Tibial nerve (tissue), 4 donors: ENCODE data around the gene MYH11. TPM values are rescaled to one million over a fixed set of nuclear protein-coding genes. Genes with fewer than 3 reads are reported as not detected.
"Not testable (repeated sequence)": the region's sequence is repeated elsewhere in the genome, so short reads cannot be mapped to it uniquely, and the experiment has no call there.

Experiments used
- DNase-seq, 2 donors: peaks; one replicate each; pipeline ENCODE4 v3.0.0-alpha.2; 2019; ENCODE audit warnings: low spot score in 2 of 2
- H3K27ac ChIP-seq, 4 donors: fragments of 200-600 bp; sonication (generic) in 3 of 4; one replicate each; pipeline ENCODE4 v1.5.1; 2017 to 2019; ENCODE audit warnings: mild to moderate bottlenecking in 1 of 4
- H3K27me3 ChIP-seq, 2 donors: fragments of 200-600 bp; sonication (generic) in 1 of 2; one replicate each; pipeline versions ENCODE4 v1.5.1 to v1.6.0; 2017 to 2019
- H3K36me3 ChIP-seq, 3 donors: fragments of 200-600 bp; sonication (generic); one replicate each; pipeline ENCODE4 v1.5.1; 2018 to 2019
- H3K4me1 ChIP-seq, 4 donors: fragments of 200-600 bp; sonication (generic) in 3 of 4; one replicate each; pipeline ENCODE4 v1.5.1; 2017 to 2019
- H3K4me3 ChIP-seq, 4 donors: fragments of 200-600 bp; sonication (generic) in 3 of 4; one replicate each; pipeline ENCODE4 v1.5.1; 2017 to 2019; ENCODE audit warnings: mild to moderate bottlenecking in 1 of 4, moderate library complexity in 1 of 4
- H3K9me3 ChIP-seq, 4 donors: fragments of 200-600 bp; sonication (generic) in 3 of 4; one replicate each; pipeline ENCODE4 v1.5.1; 2017 to 2019
- EP300 ChIP-seq, 2 donors: sonication (generic); formaldehyde crosslinking; IDR thresholded peaks; one replicate each; pipeline ENCODE4 v1.6.1; 2017; ENCODE audit warnings: antibody characterized with exemption in 2 of 2, mild to moderate bottlenecking in 1 of 2
- POLR2A ChIP-seq, 2 donors: fragments of 450-650 bp; IDR thresholded peaks; one replicate each; pipeline ENCODE4 v1.6.1; 2017; ENCODE audit warnings: antibody characterized with exemption in 2 of 2, mild to moderate bottlenecking in 2 of 2, moderate library complexity in 2 of 2
- WGBS, 2 donors: methylation state at CpG; one replicate each; pipeline ENCODE4 v1.1.5; 2018; 5-methylcytosine and 5-hydroxymethylcytosine counted together
- total RNA-seq, 4 donors: library from RNA; depleted of rRNA; stranded (reverse); fragments of >200 nt; gene quantifications; one replicate each; pipeline ENCODE4 v1.1.0, GENCODE V29; 2016
- TF ChIP-seq, protein P1 (sequence below), 5 experiments: fragments of 200-600 bp in 3 of 5; fragments of 450-650 bp in 2 of 5; sonication (generic) in 3 of 5; IDR thresholded peaks; one replicate each; pipeline ENCODE4 v1.5.1; 2016 to 2019; ENCODE audit warnings: antibody characterized with exemption in 5 of 5, mild to moderate bottlenecking in 3 of 5, moderate library complexity in 2 of 5

MYH11 gene
- total RNA-seq, 4 donors from 2014 or later, result 33.7 to 90.9 (median 71.8) TPM

- Histone ChIP-seq H3K27ac (no peak overlapping the region), H3K4me3 (no peak overlapping the region), H3K4me1 (no peaks in the 10 kb centered on the region), H3K27me3 (no peaks in the 10 kb centered on the region), H3K9me3 (no peaks in the 10 kb centered on the region), H3K36me3 (peaks cover 0 to 62% (median 13%) of the 10 kb centered on the region in 3 donors)
- WGBS, 2 donors, result 88 to 91% methylated on average over 7 of the region's 7 CpGs
- DNase-seq, result no peak
- TF ChIP-seq, protein P1, sequence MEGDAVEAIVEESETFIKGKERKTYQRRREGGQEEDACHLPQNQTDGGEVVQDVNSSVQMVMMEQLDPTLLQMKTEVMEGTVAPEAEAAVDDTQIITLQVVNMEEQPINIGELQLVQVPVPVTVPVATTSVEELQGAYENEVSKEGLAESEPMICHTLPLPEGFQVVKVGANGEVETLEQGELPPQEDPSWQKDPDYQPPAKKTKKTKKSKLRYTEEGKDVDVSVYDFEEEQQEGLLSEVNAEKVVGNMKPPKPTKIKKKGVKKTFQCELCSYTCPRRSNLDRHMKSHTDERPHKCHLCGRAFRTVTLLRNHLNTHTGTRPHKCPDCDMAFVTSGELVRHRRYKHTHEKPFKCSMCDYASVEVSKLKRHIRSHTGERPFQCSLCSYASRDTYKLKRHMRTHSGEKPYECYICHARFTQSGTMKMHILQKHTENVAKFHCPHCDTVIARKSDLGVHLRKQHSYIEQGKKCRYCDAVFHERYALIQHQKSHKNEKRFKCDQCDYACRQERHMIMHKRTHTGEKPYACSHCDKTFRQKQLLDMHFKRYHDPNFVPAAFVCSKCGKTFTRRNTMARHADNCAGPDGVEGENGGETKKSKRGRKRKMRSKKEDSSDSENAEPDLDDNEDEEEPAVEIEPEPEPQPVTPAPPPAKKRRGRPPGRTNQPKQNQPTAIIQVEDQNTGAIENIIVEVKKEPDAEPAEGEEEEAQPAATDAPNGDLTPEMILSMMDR (IDR thresholded peaks at IDR 0.05), result no peak
- TF ChIP-seq POLR2A (IDR thresholded peaks at IDR 0.05) (no peak), EP300 (IDR thresholded peaks at IDR 0.05) (no peak)
Measured at GRCh38 chr16:15729152-15729551, 127.7 kb downstream of the MYH11 start.

GRCh38 chr16:15727697-15728096, 129.1 kb downstream of the MYH11 start:
- 96 to 97% methylated on average over 5 of the region's 5 CpGs for WGBS, 2 donors
- not testable (repeated sequence) for DNase-seq, H3K4me3 ChIP-seq, H3K4me1 ChIP-seq, H3K27me3 ChIP-seq, H3K9me3 ChIP-seq, H3K27ac ChIP-seq
- H3K36me3 ChIP-seq, result peaks cover 0 to 61% (median 16%) of the 10 kb centered on the region in 3 donors

GRCh38 chr16:15726715-15727114, 130.1 kb downstream of the MYH11 start:
- TF ChIP-seq, protein P1 (IDR thresholded peaks at IDR 0.05), result no peak
- TF ChIP-seq POLR2A (IDR thresholded peaks at IDR 0.05), result no peak
- TF ChIP-seq EP300 (IDR thresholded peaks at IDR 0.05), result no peak
- Histone ChIP-seq H3K4me3 (no peak overlapping the region), H3K4me1 (no peaks in the 10 kb centered on the region), H3K27ac (no peak overlapping the region), H3K9me3 (no peaks in the 10 kb centered on the region), H3K36me3 (peaks cover 0 to 66% (median 16%) of the 10 kb centered on the region in 3 donors), H3K27me3 (no peaks in the 10 kb centered on the region)
- 86 to 90% methylated on average over 18 of the region's 18 CpGs for WGBS, 2 donors
- DNase-seq, result no peak

GRCh38 chr16:15725641-15726240, 131.1 kb downstream of the MYH11 start:
- 94 to 95% methylated on average over 5 of the region's 5 CpGs for whole genome bisulfite sequencing, 2 donors
- Histone ChIP-seq H3K27ac (no peak overlapping the region), H3K9me3 (no peaks in the 10 kb centered on the region), H3K27me3 (no peaks in the 10 kb centered on the region), H3K36me3 (peaks cover 0 to 75% (median 16%) of the 10 kb centered on the region in 3 donors), H3K4me3 (no peak overlapping the region), H3K4me1 (no peaks in the 10 kb centered on the region)
- TF ChIP-seq, protein P1 (IDR thresholded peaks at IDR 0.05), result no peak
- TF ChIP-seq EP300 (IDR thresholded peaks at IDR 0.05) (no peak), POLR2A (IDR thresholded peaks at IDR 0.05) (no peak)
- DNase-seq, result no peak

- Histone ChIP-seq H3K27ac (no peak overlapping the region), H3K4me1 (no peaks in the 10 kb centered on the region), H3K4me3 (no peak overlapping the region), H3K27me3 (no peaks in the 10 kb centered on the region), H3K36me3 (peaks cover 0 to 90% (median 16%) of the 10 kb centered on the region in 3 donors), H3K9me3 (no peaks in the 10 kb centered on the region)
- 92 to 95% methylated on average over 7 of the region's 7 CpGs for WGBS, 2 donors
- TF ChIP-seq, protein P1 (IDR thresholded peaks at IDR 0.05), result no peak
- TF ChIP-seq EP300 (IDR thresholded peaks at IDR 0.05), result no peak
- TF ChIP-seq POLR2A (IDR thresholded peaks at IDR 0.05), result no peak
- DNase-seq, result no peak
Measured at GRCh38 chr16:15723808-15724207, 133.0 kb downstream of the MYH11 start.
